VCaP (cell line): ENCODE results near the gene GK.
"Not testable (repeated sequence)": the region's sequence is repeated elsewhere in the genome, so short reads cannot be mapped to it uniquely, and the experiment has no call there.

Experiments used
- H3K27ac ChIP-seq: fragments of 450-650 bp; 2 replicates; pipeline ENCODE4 v1.5.1; 2017
- TF ChIP-seq, protein P1 (sequence below): fragments of 450-650 bp; conservative IDR thresholded peaks from 2 replicates; pipeline ENCODE4 v1.5.1; 2017; ENCODE audit warnings: mild to moderate bottlenecking, moderate library complexity

Gene GK

GRCh38 chrX:30620125-30620524, 33.1 kb upstream of the GK start:
- no peak overlapping the region for H3K27ac ChIP-seq
- TF ChIP-seq, protein P1, sequence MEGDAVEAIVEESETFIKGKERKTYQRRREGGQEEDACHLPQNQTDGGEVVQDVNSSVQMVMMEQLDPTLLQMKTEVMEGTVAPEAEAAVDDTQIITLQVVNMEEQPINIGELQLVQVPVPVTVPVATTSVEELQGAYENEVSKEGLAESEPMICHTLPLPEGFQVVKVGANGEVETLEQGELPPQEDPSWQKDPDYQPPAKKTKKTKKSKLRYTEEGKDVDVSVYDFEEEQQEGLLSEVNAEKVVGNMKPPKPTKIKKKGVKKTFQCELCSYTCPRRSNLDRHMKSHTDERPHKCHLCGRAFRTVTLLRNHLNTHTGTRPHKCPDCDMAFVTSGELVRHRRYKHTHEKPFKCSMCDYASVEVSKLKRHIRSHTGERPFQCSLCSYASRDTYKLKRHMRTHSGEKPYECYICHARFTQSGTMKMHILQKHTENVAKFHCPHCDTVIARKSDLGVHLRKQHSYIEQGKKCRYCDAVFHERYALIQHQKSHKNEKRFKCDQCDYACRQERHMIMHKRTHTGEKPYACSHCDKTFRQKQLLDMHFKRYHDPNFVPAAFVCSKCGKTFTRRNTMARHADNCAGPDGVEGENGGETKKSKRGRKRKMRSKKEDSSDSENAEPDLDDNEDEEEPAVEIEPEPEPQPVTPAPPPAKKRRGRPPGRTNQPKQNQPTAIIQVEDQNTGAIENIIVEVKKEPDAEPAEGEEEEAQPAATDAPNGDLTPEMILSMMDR = no peak

DNA sequence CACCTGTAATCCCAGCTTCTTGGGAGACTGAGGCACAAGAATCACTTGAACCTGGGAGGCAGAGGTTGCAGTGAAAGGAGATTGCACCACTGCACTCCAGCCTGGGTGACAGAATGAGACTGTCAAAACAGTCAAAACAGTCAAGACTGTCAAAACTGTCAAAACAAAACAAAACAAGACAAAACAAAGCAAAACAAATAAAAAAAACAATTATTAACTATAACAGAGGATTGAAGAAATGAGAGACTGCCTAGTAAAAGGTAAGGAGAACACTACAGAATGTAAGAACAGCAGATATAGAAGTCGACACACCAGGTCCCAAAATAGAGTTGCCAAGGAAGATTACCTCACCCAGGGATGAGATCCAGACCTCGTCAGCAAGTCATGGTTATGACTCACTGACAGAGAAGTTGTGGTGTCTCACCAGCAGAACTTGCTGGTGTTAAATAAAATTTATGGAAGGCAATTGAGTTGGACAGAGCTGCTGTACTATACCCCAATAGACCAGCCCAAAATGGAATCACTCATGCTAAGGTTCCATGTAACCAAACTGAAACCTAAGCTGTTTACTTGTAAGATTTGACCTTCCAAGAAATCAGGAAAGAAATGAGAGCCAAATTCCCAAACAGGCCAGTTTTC, 32.1 kb upstream of the GK start:
- TF ChIP-seq, protein P1 = no peak
- H3K27ac ChIP-seq = no peak overlapping the region

DNA sequence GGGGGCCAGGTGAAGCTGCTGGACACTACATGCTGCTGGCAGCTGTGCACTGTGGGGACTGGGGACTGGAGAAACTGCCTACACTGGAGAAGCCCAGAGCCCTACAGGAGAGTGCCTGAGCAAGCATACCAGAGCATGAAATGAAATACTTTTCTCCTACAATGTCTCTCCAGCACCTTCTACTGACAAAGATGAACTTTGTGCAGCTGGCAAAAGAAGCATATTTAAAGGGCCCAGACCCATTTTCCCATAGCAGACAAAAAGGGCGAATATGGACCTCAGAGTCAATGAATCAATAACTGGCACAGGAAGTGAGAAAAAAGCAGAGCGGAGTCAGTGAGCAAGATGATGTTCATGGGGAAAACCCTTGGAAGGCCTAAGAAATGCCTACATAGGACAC, 30.9 kb upstream of the GK start:
- TF ChIP-seq, protein P1 = no peak
- no peak overlapping the region for H3K27ac ChIP-seq

GRCh38 chrX:30626402-30626801, 26.8 kb upstream of the GK start:
- no peak overlapping the region for H3K27ac ChIP-seq
- TF ChIP-seq, protein P1 = no peak

GRCh38 chrX:30627818-30628652, 25.2 kb upstream of the GK start:
- TF ChIP-seq, protein P1 = no peak
- no peak overlapping the region for H3K27ac ChIP-seq

DNA sequence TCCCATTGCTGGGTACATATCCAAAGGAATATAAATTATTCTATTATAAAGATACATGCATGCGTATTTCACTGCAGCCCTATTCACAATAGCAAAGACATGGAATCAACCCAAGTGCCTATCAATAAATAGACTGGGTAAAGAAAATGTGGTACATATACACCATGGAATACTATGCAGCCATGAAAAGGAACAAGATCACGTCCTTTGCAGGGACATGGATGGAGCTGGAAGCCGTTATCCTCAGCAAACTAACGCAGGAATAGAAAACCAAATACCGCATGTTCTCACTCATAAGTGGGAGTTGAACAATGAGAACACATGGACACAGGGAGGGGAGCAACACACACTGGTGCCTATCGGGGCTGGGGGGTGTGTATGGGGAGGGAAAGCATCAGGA, 19.2 kb upstream of the GK start:
- not testable (repeated sequence) for H3K27ac ChIP-seq

GRCh38 chrX:30635630-30636029, 17.6 kb upstream of the GK start:
- H3K27ac ChIP-seq = no peak overlapping the region
- TF ChIP-seq, protein P1 = peak; percentile 76
